Measurements from ENCODE around the gene LRRC55.
"Not testable (repeated sequence)": the region's sequence is repeated elsewhere in the genome, so short reads cannot be mapped to it uniquely, and the experiment has no call there.

LRRC55 gene

GRCh38 chr11:57162179-57162898, 19.4 kb upstream of the LRRC55 start:
- no peak for DNase-seq

GRCh38 chr11:57163160-57163868, 18.4 kb upstream of the LRRC55 start:
- no peak for DNase-seq

GRCh38 chr11:57164317-57164716, 17.4 kb upstream of the LRRC55 start:
- no peak for DNase-seq

GRCh38 chr11:57167125-57167846, 14.5 kb upstream of the LRRC55 start:
- DNase-seq: no peak

- not testable (repeated sequence) for DNase-seq
These were observed 11.9 kb upstream of the LRRC55 start for GRCh38 chr11:57169732-57170313.

- DNase-seq: no peak
These were observed 9.7 kb upstream of the LRRC55 start for GRCh38 chr11:57172031-57172430.

GRCh38 chr11:57174656-57175055, 7.1 kb upstream of the LRRC55 start:
- DNase-seq: no peak

- no peak for DNase-seq
These were observed 6.3 kb upstream of the LRRC55 start for GRCh38 chr11:57175478-57175877.

GRCh38 chr11:57178334-57178733, 3.4 kb upstream of the LRRC55 start:
- DNase-seq: no peak

- DNase-seq: no peak
These were observed 2.1 kb upstream of the LRRC55 start for GRCh38 chr11:57179681-57180080.

GRCh38 chr11:57180081-57180561, 1.6 kb upstream of the LRRC55 start:
- no peak for DNase-seq

- DNase-seq: no peak
These were observed 789 bp upstream of the LRRC55 start for GRCh38 chr11:57180964-57181363.

- DNase-seq: no peak
These were observed 1.1 kb downstream of the LRRC55 start for GRCh38 chr11:57182896-57183295.

- DNase-seq: no peak
These were observed 8.8 kb downstream of the LRRC55 start for GRCh38 chr11:57190548-57190947.

GRCh38 chr11:57191311-57192219, 9.8 kb downstream of the LRRC55 start:
- DNase-seq: no peak

GRCh38 chr11:57192316-57192715, 10.6 kb downstream of the LRRC55 start:
- DNase-seq: no peak

GRCh38 chr11:57196596-57196995, 14.8 kb downstream of the LRRC55 start:
- DNase-seq: no peak

GRCh38 chr11:57197762-57198161, 16.0 kb downstream of the LRRC55 start:
- no peak for DNase-seq

GRCh38 chr11:57199330-57199729, 17.6 kb downstream of the LRRC55 start:
- no peak for DNase-seq

- DNase-seq: no peak
These were observed 19.2 kb downstream of the LRRC55 start for GRCh38 chr11:57200917-57201316.

GRCh38 chr11:57202281-57202680, 20.5 kb downstream of the LRRC55 start:
- no peak for DNase-seq

- no peak for DNase-seq
These were observed 21.6 kb downstream of the LRRC55 start for GRCh38 chr11:57203359-57203758.

Data from CD4-positive, alpha-beta T cell treated with Interleukin-1 beta for 1 hour (primary cell).